HepG2 (cell line): ENCODE results near the gene ZDHHC14. TPM values are rescaled to one million over a fixed set of nuclear protein-coding genes. Genes with fewer than 3 reads are reported as not detected.

ENCODE experiments used
- ATAC-seq: fragments of 200-7000 bp; cut with Tn5 transposase; 3 replicates; pipeline ENCODE4 v1.9.1; 2020; ENCODE audit warnings: mild to moderate bottlenecking, moderate library complexity
- BruUV-seq: library from RNA; stranded (reverse); fragments of 400-500 nt; replicated peaks from 2 replicates; lab custom pipeline; 2021; lab: Mats Ljungman, UMichigan
- CTCF ChIA-PET: fragments of 300-600 bp; formaldehyde crosslinking; extraction: SDS; loops from one replicate; lab custom pipeline; 2021; ENCODE audit warnings: low total read pairs, inconsistent platforms, low intra/inter-chr PET ratio; lab: Yijun Ruan, JAX
- POLR2A ChIA-PET: fragments of 350-600 bp; sonication (Branson Sonifier 250); formaldehyde crosslinking; loops from one replicate; lab custom pipeline; 2020; ENCODE audit warnings: antibody characterized with exemption, inconsistent platforms; lab: Yijun Ruan, JAX
- DNase-seq: peaks from one replicate; pipeline ENCODE4 v3.0.0-alpha.2; 2015; ENCODE audit warnings: low spot score
- FAIRE-seq: peaks from 3 replicates; lab custom pipeline; 2011; peaks lifted over from hg19 to GRCh38; lab: Jason Lieb, UNC
- H2AFZ ChIP-seq: one replicate; pipeline ENCODE4 v1.6.1; 2011; ENCODE audit warnings: low read length, inconsistent platforms
- H3K27ac ChIP-seq: fragments of 300-600 bp; 3 replicates; pipeline ENCODE4 v1.8.0; 2011; ENCODE audit warnings: mixed run types, mild to moderate bottlenecking, mixed read lengths, low read length, inconsistent platforms; ENCODE audit not compliant: insufficient read depth; ENCODE audit errors: extremely low read length
- H3K27me3 ChIP-seq, 2 experiments: fragments of 200-600 bp in 1 of 2; 2 replicates in 1 of 2; 3 replicates in 1 of 2; pipeline versions ENCODE4 v1.6.0 to v1.8.0; 2011; ENCODE audit warnings: low read length in 2 of 2, mild to moderate bottlenecking in 2 of 2, moderate library complexity in 2 of 2, inconsistent platforms in 1 of 2; ENCODE audit not compliant: insufficient read depth in 2 of 2, control insufficient read depth in 1 of 2
- H3K36me3 ChIP-seq, 2 experiments: fragments of 200-600 bp in 1 of 2; replicated peaks in 1 of 2; 2 replicates in 1 of 2; 3 replicates in 1 of 2; pipeline versions ENCODE4 v1.5.1 to v1.8.0; 2011; ENCODE audit warnings: low read length in 2 of 2, inconsistent platforms in 1 of 2; ENCODE audit not compliant: insufficient read depth in 2 of 2, control insufficient read depth in 1 of 2
- H3K4me1 ChIP-seq: 2 replicates; pipeline ENCODE4 v1.5.1; 2012; ENCODE audit warnings: low read length, inconsistent platforms; ENCODE audit not compliant: insufficient read depth
- H3K4me2 ChIP-seq: 2 replicates; pipeline ENCODE4 v1.6.0; 2011; ENCODE audit warnings: low read depth, low read length, inconsistent platforms
- H3K4me3 ChIP-seq, 3 experiments: fragments of 200-600 bp in 1 of 3; sonication (generic), shearing (Covaris generic) in 1 of 3; replicated peaks in 1 of 3; 2 replicates each; pipeline ENCODE4 v1.5.1; 2011 to 2016; ENCODE audit warnings: low read length in 3 of 3, inconsistent platforms in 2 of 3, low read depth in 2 of 3, mild to moderate bottlenecking in 2 of 3, control low read depth in 1 of 3, mixed read lengths in 1 of 3; ENCODE audit not compliant: insufficient read depth in 1 of 3
- H3K79me2 ChIP-seq: one replicate; pipeline ENCODE4 v1.6.1; 2011; ENCODE audit warnings: low read length, inconsistent platforms; ENCODE audit not compliant: insufficient read depth
- H3K9ac ChIP-seq: 2 replicates; pipeline ENCODE4 v1.6.0; 2011; ENCODE audit warnings: mild to moderate bottlenecking, low read depth, low read length, inconsistent platforms; ENCODE audit not compliant: insufficient read depth
- H3K9me3 ChIP-seq: 2 replicates; pipeline ENCODE4 v1.5.1; 2012; ENCODE audit warnings: mild to moderate bottlenecking, low read length
- H4K20me1 ChIP-seq: 2 replicates; pipeline ENCODE4 v1.6.0; 2011; ENCODE audit warnings: inconsistent platforms, mild to moderate bottlenecking, low read length, moderate library complexity; ENCODE audit not compliant: insufficient read depth
- HDAC6 ChIP-seq: fragments of 200-600 bp; sonication (generic); IDR thresholded peaks from 2 replicates; pipeline ENCODE4 v1.7.0; 2017; ENCODE audit warnings: mild to moderate bottlenecking, antibody characterized with exemption, low read length, low read depth
- HINFP ChIP-seq: sonication (generic); formaldehyde crosslinking; IDR thresholded peaks from 2 replicates; pipeline ENCODE4 v1.4.0; 2020; ENCODE audit warnings: low read depth, mild to moderate bottlenecking, missing genetic modification reagents
- HOMEZ ChIP-seq: IDR thresholded peaks from 2 replicates; pipeline ENCODE4 v1.6.1; 2016; ENCODE audit warnings: low read depth
- KLF12 ChIP-seq: sonication (generic); formaldehyde crosslinking; IDR thresholded peaks from 2 replicates; pipeline ENCODE4 v1.4.0; 2020; ENCODE audit warnings: missing genetic modification reagents, borderline replicate concordance
- MEIS1 ChIP-seq: sonication (generic); formaldehyde crosslinking; IDR thresholded peaks from 2 replicates; pipeline ENCODE4 v1.9.0; 2021; ENCODE audit warnings: mild to moderate bottlenecking, missing genetic modification reagents, moderate library complexity, borderline replicate concordance
- ONECUT2 ChIP-seq: sonication (generic); formaldehyde crosslinking; IDR thresholded peaks from 2 replicates; pipeline ENCODE4 v1.4.0; 2020; ENCODE audit warnings: missing genetic modification reagents
- SNRNP70 ChIP-seq: fragments of 200-400 bp; formaldehyde crosslinking; IDR thresholded peaks from 2 replicates; pipeline ENCODE4 v1.6.1; 2017; ENCODE audit warnings: mild to moderate bottlenecking, low read depth, low read length, moderate library complexity
- ZBED4 ChIP-seq: sonication (generic); formaldehyde crosslinking; IDR thresholded peaks from 2 replicates; pipeline ENCODE4 v1.4.0; 2020; ENCODE audit warnings: missing genetic modification reagents, borderline replicate concordance
- ZFP90 ChIP-seq: sonication (generic); formaldehyde crosslinking; IDR thresholded peaks from 2 replicates; pipeline ENCODE4 v1.8.0; 2022; ENCODE audit warnings: missing genetic modification reagents, mild to moderate bottlenecking, inconsistent platforms, borderline replicate concordance
- ZMYM2 ChIP-seq: sonication (generic); formaldehyde crosslinking; IDR thresholded peaks from 2 replicates; pipeline ENCODE4 v1.8.0; 2022; ENCODE audit warnings: mild to moderate bottlenecking, missing genetic modification reagents
- ZNF547 ChIP-seq: sonication (generic); formaldehyde crosslinking; IDR thresholded peaks from 2 replicates; pipeline ENCODE4 v1.5.1; 2020; ENCODE audit warnings: mild to moderate bottlenecking, missing genetic modification reagents
- WGBS: methylation state at CpG from one replicate; pipeline ENCODE4 v1.1.6; 2017; ENCODE audit warnings: low lambda C conversion rate; 5-methylcytosine and 5-hydroxymethylcytosine counted together
- in situ Hi-C: cut with HindIII; loops from 2 replicates; pipeline ENCODE4 v1.10.0; 2017; ENCODE audit warnings: low pct_unique_long_range_greater_than_20kb; ENCODE audit not compliant: extremely low pct_ligation_motif_present
- intact Hi-C: fragments of 100-400 bp; cut with micrococcal nuclease; formaldehyde crosslinking; loops from one replicate; pipeline ENCODE4 v1.10.0; 2022; ENCODE audit not compliant: unreplicated experiment
- polyA plus RNA-seq, 8 experiments: library from polyadenylated mRNA; depleted of rRNA in 3 of 8; stranded (reverse) in 7 of 8; unstranded in 1 of 8; fragments of >200 nt; fragmentation: Illumina TruSeq in 4 of 8; extraction: Trizol in 4 of 8; gene quantifications; 2 replicates each; pipeline versions ENCODE4 v1.2.1 to v1.2.3, GENCODE V29; 2011 to 2016; ENCODE audit warnings: low read depth in 4 of 8, missing spikeins in 1 of 8, mixed read lengths in 1 of 8; ENCODE audit not compliant: insufficient read depth in 1 of 8
- total RNA-seq, 5 experiments: library from RNA; depleted of rRNA; stranded (reverse); fragments of >200 nt; fragmentation: Illumina TruSeq; extraction: Trizol; gene quantifications; 2 replicates each; pipeline ENCODE4 v1.2.3, GENCODE V29; 2016; ENCODE audit warnings: low read depth in 1 of 5

Gene ZDHHC14
- total and polyA plus RNA-seq, 2 of the 13 experiments (the other 11 are each of a cell fraction or from before 2014, with no cell fraction given) = 3.7 to 9.5 TPM

GRCh38 chr6:157455731-157456523 is 74.9 kb downstream of the ZDHHC14 start:
- no peak for ATAC-seq
- 91% methylated on average over 25 of the region's 25 CpGs for WGBS
- no peak overlapping the region for H3K4me3 ChIP-seq
- in situ Hi-C loops (no loop called here), intact Hi-C loops (no loop called here)
- POLR2A ChIA-PET = no interaction called here
- H3K36me3 ChIP-seq = no peaks in the 10 kb centered on the region
- DNase-seq = no peak
- H2AFZ ChIP-seq = no peak overlapping the region
- FAIRE-seq = no peak
- H3K4me2 ChIP-seq = no peak overlapping the region
- H3K9me3 ChIP-seq = no peaks in the 10 kb centered on the region
- no peak for TF ChIP-seq MEIS1
- no peak overlapping the region for H3K27ac ChIP-seq
- BruUV-seq = no TSS peak
- H3K79me2 ChIP-seq = no peaks in the 10 kb centered on the region
- H3K4me1 ChIP-seq = peaks cover 10% of the 10 kb centered on the region
- CTCF ChIA-PET = no interaction called here
- no peaks in the 10 kb centered on the region for H3K27me3 ChIP-seq
- H3K9ac ChIP-seq = no peak overlapping the region
- no peaks in the 10 kb centered on the region for H4K20me1 ChIP-seq

GRCh38 chr6:157456524-157456829 is 75.5 kb downstream of the ZDHHC14 start:
- intact Hi-C loops = no loop called here
- CTCF ChIA-PET = no interaction called here
- no peak for TF ChIP-seq HINFP (CRISPR knock-in tag)
- no peak for TF ChIP-seq HDAC6
- TF ChIP-seq ZFP90 (CRISPR knock-in tag) = no peak
- TF ChIP-seq SNRNP70 = no peak
- no peak for TF ChIP-seq ONECUT2 (CRISPR knock-in tag)
- no peak for TF ChIP-seq ZNF547 (CRISPR knock-in tag)
- no peak for TF ChIP-seq ZMYM2 (CRISPR knock-in tag)
- no peak for TF ChIP-seq ZBED4 (CRISPR knock-in tag)
- no peak for TF ChIP-seq KLF12 (CRISPR knock-in tag)
- no peak for TF ChIP-seq HOMEZ

More at GRCh38 chr6:157456524-157456829, 75.5 kb downstream of the ZDHHC14 start:
- H3K27me3 ChIP-seq = no peaks in the 10 kb centered on the region
- no peak for DNase-seq
- in situ Hi-C loops = no loop called here
- BruUV-seq = no TSS peak
- 96% methylated on average over 4 of the region's 4 CpGs for WGBS
- no peak overlapping the region for H3K4me3 ChIP-seq
- POLR2A ChIA-PET = no interaction called here
- FAIRE-seq = no peak
- no peaks in the 10 kb centered on the region for H3K9me3 ChIP-seq
- H4K20me1 ChIP-seq = no peaks in the 10 kb centered on the region
- H2AFZ ChIP-seq = no peak overlapping the region
- peaks cover 15% of the 10 kb centered on the region for H3K4me1 ChIP-seq
- no peak overlapping the region for H3K9ac ChIP-seq
- H3K36me3 ChIP-seq = no peaks in the 10 kb centered on the region
- no peak overlapping the region for H3K27ac ChIP-seq
- no peak overlapping the region for H3K4me2 ChIP-seq
- no peak for ATAC-seq
- H3K79me2 ChIP-seq = no peaks in the 10 kb centered on the region
